Liver (tissue), 3 donors: Measurements from ENCODE around the gene NIPAL4.

Experiments
- EGR1 ChIP-seq, 2 donors: IDR thresholded peaks; 2 replicates each; pipeline ENCODE4 v1.6.1; 2016 to 2018; ENCODE audit warnings: antibody characterized with exemption in 2 of 2, low read depth in 2 of 2
- GABPA ChIP-seq, 2 donors: IDR thresholded peaks in 1 of 2; conservative IDR thresholded peaks in 1 of 2; 2 replicates each; pipeline ENCODE4 v1.6.1; 2016; ENCODE audit warnings: antibody characterized with exemption in 2 of 2, mild to moderate bottlenecking in 1 of 2, moderate library complexity in 1 of 2
- HNF4G ChIP-seq: IDR thresholded peaks from 2 replicates; pipeline ENCODE4 v1.6.1; 2016; ENCODE audit warnings: antibody characterized with exemption
- JUND ChIP-seq, 2 donors: IDR thresholded peaks; 2 replicates each; pipeline ENCODE4 v1.6.1; 2016; ENCODE audit warnings: antibody characterized with exemption in 2 of 2
- RAD21 ChIP-seq, 2 donors: IDR thresholded peaks; 2 replicates each; pipeline ENCODE4 v1.6.1; 2016; ENCODE audit warnings: antibody characterized with exemption in 2 of 2, mild to moderate bottlenecking in 2 of 2
- SP1 ChIP-seq: IDR thresholded peaks from 2 replicates; pipeline ENCODE4 v1.6.1; 2018; ENCODE audit warnings: antibody characterized with exemption, mild to moderate bottlenecking
- TAF1 ChIP-seq: conservative IDR thresholded peaks from 2 replicates; pipeline ENCODE4 v1.6.1; 2016; ENCODE audit warnings: antibody characterized with exemption, mild to moderate bottlenecking
- YY1 ChIP-seq: IDR thresholded peaks from 2 replicates; pipeline ENCODE4 v1.6.1; 2016; ENCODE audit warnings: antibody characterized with exemption, mild to moderate bottlenecking
- TF ChIP-seq, protein P1 (sequence below): fragments of 150-350 bp; IDR thresholded peaks from 2 replicates; pipeline ENCODE4 v1.5.1; 2017; ENCODE audit warnings: improper control_type of control experiment, low read depth, low read length; ENCODE audit not compliant: missing input control
- TF ChIP-seq, protein P2 (sequence below): IDR thresholded peaks from 2 replicates; pipeline ENCODE4 v1.6.1; 2016; ENCODE audit warnings: antibody characterized with exemption, mild to moderate bottlenecking
- TF ChIP-seq, protein P3 (sequence below): IDR thresholded peaks from 2 replicates; pipeline ENCODE4 v1.6.1; 2016; ENCODE audit warnings: antibody characterized with exemption
- TF ChIP-seq, protein P4 (sequence below): IDR thresholded peaks from 2 replicates; pipeline ENCODE4 v1.6.1; 2016; ENCODE audit warnings: antibody characterized with exemption
- donor health status: healthy.
- donor health status: healthy.

DNA sequence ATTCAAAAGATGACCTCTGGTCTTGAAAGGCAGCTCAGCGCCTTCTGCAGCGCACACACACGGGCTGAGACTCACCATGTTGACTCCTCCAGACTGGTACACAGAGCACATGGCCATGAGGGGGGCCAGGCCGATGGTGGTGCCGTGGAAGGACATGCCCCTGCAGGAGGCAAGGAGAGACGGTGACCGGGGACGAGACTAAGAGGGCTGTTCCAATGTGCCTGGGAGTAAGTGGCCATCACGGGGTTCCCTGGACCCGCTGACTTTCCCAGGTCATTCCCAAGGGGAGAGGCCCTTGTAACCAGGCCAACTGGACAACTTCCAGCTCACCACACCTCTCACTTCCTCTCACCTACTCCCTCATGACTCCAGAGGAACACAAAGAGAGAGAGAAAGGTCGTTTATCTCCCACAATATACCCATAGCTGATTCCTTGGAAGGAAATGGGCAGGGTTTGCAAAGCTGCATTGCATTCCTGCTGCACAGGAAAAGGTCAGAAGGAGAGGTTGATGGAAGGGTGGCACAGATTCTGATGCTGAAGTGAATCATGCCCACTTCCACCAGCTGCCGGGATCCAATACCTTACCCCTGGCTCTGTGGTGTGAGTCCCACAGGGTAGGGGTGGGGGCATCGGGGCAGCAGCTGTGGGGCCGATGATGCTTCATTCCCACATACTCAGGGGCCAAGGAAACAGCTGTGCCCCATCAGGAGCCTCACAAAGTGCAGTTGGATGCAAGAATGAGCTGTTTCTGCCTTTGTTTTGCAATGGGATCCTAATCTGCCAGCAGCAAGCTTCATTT lies 47.2 kb downstream of the NIPAL4 start:
- TF ChIP-seq, protein P1, sequence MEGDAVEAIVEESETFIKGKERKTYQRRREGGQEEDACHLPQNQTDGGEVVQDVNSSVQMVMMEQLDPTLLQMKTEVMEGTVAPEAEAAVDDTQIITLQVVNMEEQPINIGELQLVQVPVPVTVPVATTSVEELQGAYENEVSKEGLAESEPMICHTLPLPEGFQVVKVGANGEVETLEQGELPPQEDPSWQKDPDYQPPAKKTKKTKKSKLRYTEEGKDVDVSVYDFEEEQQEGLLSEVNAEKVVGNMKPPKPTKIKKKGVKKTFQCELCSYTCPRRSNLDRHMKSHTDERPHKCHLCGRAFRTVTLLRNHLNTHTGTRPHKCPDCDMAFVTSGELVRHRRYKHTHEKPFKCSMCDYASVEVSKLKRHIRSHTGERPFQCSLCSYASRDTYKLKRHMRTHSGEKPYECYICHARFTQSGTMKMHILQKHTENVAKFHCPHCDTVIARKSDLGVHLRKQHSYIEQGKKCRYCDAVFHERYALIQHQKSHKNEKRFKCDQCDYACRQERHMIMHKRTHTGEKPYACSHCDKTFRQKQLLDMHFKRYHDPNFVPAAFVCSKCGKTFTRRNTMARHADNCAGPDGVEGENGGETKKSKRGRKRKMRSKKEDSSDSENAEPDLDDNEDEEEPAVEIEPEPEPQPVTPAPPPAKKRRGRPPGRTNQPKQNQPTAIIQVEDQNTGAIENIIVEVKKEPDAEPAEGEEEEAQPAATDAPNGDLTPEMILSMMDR = no peak
- TF ChIP-seq, protein P2, sequence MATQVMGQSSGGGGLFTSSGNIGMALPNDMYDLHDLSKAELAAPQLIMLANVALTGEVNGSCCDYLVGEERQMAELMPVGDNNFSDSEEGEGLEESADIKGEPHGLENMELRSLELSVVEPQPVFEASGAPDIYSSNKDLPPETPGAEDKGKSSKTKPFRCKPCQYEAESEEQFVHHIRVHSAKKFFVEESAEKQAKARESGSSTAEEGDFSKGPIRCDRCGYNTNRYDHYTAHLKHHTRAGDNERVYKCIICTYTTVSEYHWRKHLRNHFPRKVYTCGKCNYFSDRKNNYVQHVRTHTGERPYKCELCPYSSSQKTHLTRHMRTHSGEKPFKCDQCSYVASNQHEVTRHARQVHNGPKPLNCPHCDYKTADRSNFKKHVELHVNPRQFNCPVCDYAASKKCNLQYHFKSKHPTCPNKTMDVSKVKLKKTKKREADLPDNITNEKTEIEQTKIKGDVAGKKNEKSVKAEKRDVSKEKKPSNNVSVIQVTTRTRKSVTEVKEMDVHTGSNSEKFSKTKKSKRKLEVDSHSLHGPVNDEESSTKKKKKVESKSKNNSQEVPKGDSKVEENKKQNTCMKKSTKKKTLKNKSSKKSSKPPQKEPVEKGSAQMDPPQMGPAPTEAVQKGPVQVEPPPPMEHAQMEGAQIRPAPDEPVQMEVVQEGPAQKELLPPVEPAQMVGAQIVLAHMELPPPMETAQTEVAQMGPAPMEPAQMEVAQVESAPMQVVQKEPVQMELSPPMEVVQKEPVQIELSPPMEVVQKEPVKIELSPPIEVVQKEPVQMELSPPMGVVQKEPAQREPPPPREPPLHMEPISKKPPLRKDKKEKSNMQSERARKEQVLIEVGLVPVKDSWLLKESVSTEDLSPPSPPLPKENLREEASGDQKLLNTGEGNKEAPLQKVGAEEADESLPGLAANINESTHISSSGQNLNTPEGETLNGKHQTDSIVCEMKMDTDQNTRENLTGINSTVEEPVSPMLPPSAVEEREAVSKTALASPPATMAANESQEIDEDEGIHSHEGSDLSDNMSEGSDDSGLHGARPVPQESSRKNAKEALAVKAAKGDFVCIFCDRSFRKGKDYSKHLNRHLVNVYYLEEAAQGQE = no peak
- TF ChIP-seq RAD21 (IDR thresholded peaks at IDR 0.05) (no peak), YY1 (no peak), GABPA (IDR thresholded peaks at IDR 0.05 in 1 of 2, conservative IDR thresholded peaks at IDR 0.05 in 1 of 2) (no peak), EGR1 (IDR thresholded peaks at IDR 0.05; ENCODE audit: low read depth in 2 of 2) (no peak), HNF4G (no peak), TAF1 (no peak), JUND (IDR thresholded peaks at IDR 0.05) (no peak), SP1 (no peak)
- TF ChIP-seq, protein P3, sequence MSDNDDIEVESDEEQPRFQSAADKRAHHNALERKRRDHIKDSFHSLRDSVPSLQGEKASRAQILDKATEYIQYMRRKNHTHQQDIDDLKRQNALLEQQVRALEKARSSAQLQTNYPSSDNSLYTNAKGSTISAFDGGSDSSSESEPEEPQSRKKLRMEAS = no peak
- TF ChIP-seq, protein P4, sequence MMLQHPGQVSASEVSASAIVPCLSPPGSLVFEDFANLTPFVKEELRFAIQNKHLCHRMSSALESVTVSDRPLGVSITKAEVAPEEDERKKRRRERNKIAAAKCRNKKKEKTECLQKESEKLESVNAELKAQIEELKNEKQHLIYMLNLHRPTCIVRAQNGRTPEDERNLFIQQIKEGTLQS = no peak
